ENCODE data around the gene STX18.
"Not testable (repeated sequence)": the region's sequence is repeated elsewhere in the genome, so short reads cannot be mapped to it uniquely, and the experiment has no call there.

Gene STX18

DNA sequence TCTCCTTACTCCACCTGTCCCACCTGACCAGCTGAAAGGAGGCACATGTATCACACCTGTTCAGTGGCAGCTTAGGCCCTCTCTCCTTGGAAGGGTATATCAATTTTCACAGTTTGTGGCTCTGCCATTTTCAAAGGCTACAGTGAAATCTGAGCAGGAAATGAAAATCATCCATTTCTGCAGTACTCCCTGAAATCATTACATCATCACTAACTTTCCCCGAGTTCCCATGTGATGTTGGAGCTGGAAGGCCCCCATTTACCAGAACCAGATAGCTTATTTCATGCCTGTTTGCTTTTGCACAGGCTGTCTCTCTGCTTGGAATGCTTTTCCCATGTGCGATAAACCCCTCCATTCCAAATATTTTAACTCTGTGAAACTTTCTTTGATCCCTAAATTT is 31.0 kb upstream of the STX18 start:
- no peak overlapping the region for H3K27ac ChIP-seq (ENCODE audit: low read length)
- H4K20me1 ChIP-seq (ENCODE audit: insufficient read depth, low read length) = no peaks in the 10 kb centered on the region
- no peak overlapping the region for H3K9ac ChIP-seq (ENCODE audit: low read depth, low read length)
- no peak overlapping the region for H3K4me3 ChIP-seq (ENCODE audit: low read depth in 1 of 2, low read length in 2 of 2)
- H3K36me3 ChIP-seq (ENCODE audit: insufficient read depth, low read length) = no peaks in the 10 kb centered on the region
- DNase-seq (no peak), ATAC-seq (ENCODE audit: insufficient read depth, low read depth) (no peak)
- no peaks in the 10 kb centered on the region for H3K9me3 ChIP-seq (ENCODE audit: insufficient read depth, low read length, severe bottlenecking)
- H3K4me2 ChIP-seq (ENCODE audit: insufficient read depth, low read length) = no peak overlapping the region
- no peaks in the 10 kb centered on the region for H3K4me1 ChIP-seq (ENCODE audit: insufficient read depth, low read length)
- TF ChIP-seq, protein P1, sequence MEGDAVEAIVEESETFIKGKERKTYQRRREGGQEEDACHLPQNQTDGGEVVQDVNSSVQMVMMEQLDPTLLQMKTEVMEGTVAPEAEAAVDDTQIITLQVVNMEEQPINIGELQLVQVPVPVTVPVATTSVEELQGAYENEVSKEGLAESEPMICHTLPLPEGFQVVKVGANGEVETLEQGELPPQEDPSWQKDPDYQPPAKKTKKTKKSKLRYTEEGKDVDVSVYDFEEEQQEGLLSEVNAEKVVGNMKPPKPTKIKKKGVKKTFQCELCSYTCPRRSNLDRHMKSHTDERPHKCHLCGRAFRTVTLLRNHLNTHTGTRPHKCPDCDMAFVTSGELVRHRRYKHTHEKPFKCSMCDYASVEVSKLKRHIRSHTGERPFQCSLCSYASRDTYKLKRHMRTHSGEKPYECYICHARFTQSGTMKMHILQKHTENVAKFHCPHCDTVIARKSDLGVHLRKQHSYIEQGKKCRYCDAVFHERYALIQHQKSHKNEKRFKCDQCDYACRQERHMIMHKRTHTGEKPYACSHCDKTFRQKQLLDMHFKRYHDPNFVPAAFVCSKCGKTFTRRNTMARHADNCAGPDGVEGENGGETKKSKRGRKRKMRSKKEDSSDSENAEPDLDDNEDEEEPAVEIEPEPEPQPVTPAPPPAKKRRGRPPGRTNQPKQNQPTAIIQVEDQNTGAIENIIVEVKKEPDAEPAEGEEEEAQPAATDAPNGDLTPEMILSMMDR (IDR thresholded peaks at IDR 0.05; ENCODE audit: borderline replicate concordance, extremely low read depth, low read length, poor library complexity, severe bottlenecking) = no peak
- TF ChIP-seq EZH2 (IDR thresholded peaks at IDR 0.05; ENCODE audit: borderline replicate concordance, low read depth, low read length, severe bottlenecking) = no peak
- H3K27me3 ChIP-seq (ENCODE audit: insufficient read depth, low read length, poor library complexity) = no peaks in the 10 kb centered on the region
- no peaks in the 10 kb centered on the region for H3K79me2 ChIP-seq (ENCODE audit: insufficient read depth, low read length)
- no peak overlapping the region for H2AFZ ChIP-seq (ENCODE audit: low read depth, low read length)

DNA sequence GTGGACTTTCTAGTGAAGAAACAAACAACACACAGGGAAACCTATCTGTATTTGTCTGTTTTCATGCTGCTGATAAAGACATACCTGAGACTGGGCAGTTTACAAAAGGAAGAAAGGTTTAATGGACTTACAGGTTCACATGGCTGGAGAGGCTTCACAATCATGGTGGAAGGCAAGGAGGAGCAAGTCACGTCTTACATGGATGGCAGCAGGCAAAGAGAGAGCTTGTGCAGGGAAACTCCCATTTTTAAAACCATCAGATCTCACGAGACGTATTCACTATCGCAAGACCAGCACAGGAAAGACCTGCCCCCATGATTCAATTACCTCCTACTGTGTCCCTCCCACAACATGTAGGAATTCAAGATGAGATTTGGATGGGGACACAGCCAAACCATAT is 28.0 kb upstream of the STX18 start:
- not testable (repeated sequence) for H3K4me2 ChIP-seq (ENCODE audit: insufficient read depth, low read length); H3K79me2 ChIP-seq (ENCODE audit: insufficient read depth, low read length); H2AFZ ChIP-seq (ENCODE audit: low read depth, low read length); H3K9me3 ChIP-seq (ENCODE audit: insufficient read depth, low read length, severe bottlenecking); H4K20me1 ChIP-seq (ENCODE audit: insufficient read depth, low read length); H3K27ac ChIP-seq (ENCODE audit: low read length); H3K27me3 ChIP-seq (ENCODE audit: insufficient read depth, low read length, poor library complexity); DNase-seq; H3K4me3 ChIP-seq (ENCODE audit: low read depth in 1 of 2, low read length in 2 of 2); H3K9ac ChIP-seq (ENCODE audit: low read depth, low read length); H3K4me1 ChIP-seq (ENCODE audit: insufficient read depth, low read length); ATAC-seq (ENCODE audit: insufficient read depth, low read depth); H3K36me3 ChIP-seq (ENCODE audit: insufficient read depth, low read length)

- no peaks in the 10 kb centered on the region for H3K36me3 ChIP-seq (ENCODE audit: insufficient read depth, low read length)
- no peak overlapping the region for H2AFZ ChIP-seq (ENCODE audit: low read depth, low read length)
- DNase-seq (no peak), ATAC-seq (ENCODE audit: insufficient read depth, low read depth) (no peak)
- H3K27me3 ChIP-seq (ENCODE audit: insufficient read depth, low read length, poor library complexity) = no peaks in the 10 kb centered on the region
- no peak overlapping the region for H3K27ac ChIP-seq (ENCODE audit: low read length)
- no peaks in the 10 kb centered on the region for H3K4me1 ChIP-seq (ENCODE audit: insufficient read depth, low read length)
- TF ChIP-seq EZH2 (IDR thresholded peaks at IDR 0.05; ENCODE audit: borderline replicate concordance, low read depth, low read length, severe bottlenecking) = no peak
- TF ChIP-seq, protein P1 (IDR thresholded peaks at IDR 0.05; ENCODE audit: borderline replicate concordance, extremely low read depth, low read length, poor library complexity, severe bottlenecking) = no peak
- no peak overlapping the region for H3K4me3 ChIP-seq (ENCODE audit: low read depth in 1 of 2, low read length in 2 of 2)
- H3K4me2 ChIP-seq (ENCODE audit: insufficient read depth, low read length) = no peak overlapping the region
- no peak overlapping the region for H3K9ac ChIP-seq (ENCODE audit: low read depth, low read length)
- no peaks in the 10 kb centered on the region for H3K79me2 ChIP-seq (ENCODE audit: insufficient read depth, low read length)
- H3K9me3 ChIP-seq (ENCODE audit: insufficient read depth, low read length, severe bottlenecking) = no peaks in the 10 kb centered on the region
- no peaks in the 10 kb centered on the region for H4K20me1 ChIP-seq (ENCODE audit: insufficient read depth, low read length)
Observed at GRCh38 chr4:4568806-4569427, 27.1 kb upstream of the STX18 start.

- DNase-seq; H2AFZ ChIP-seq (ENCODE audit: low read depth, low read length); H3K4me3 ChIP-seq (ENCODE audit: low read depth in 1 of 2, low read length in 2 of 2); ATAC-seq (ENCODE audit: insufficient read depth, low read depth); H3K9ac ChIP-seq (ENCODE audit: low read depth, low read length); H3K27me3 ChIP-seq (ENCODE audit: insufficient read depth, low read length, poor library complexity); H3K36me3 ChIP-seq (ENCODE audit: insufficient read depth, low read length); H3K79me2 ChIP-seq (ENCODE audit: insufficient read depth, low read length); H3K4me1 ChIP-seq (ENCODE audit: insufficient read depth, low read length); H3K4me2 ChIP-seq (ENCODE audit: insufficient read depth, low read length); H4K20me1 ChIP-seq (ENCODE audit: insufficient read depth, low read length); H3K9me3 ChIP-seq (ENCODE audit: insufficient read depth, low read length, severe bottlenecking); H3K27ac ChIP-seq (ENCODE audit: low read length): not testable (repeated sequence)
Observed at GRCh38 chr4:4566359-4566758, 24.5 kb upstream of the STX18 start.

Measured in DND-41 (cell line).